MM.1S (cell line): Measurements from ENCODE around the gene GIMAP2.

ENCODE experiments used
- EZH2 ChIP-seq: fragments of 300-600 bp; sonication (generic); optimal IDR thresholded peaks from 2 replicates; pipeline ENCODE3; 2017; ENCODE audit warnings: low read depth, mild to moderate bottlenecking, antibody characterized with exemption, low read length, mixed read lengths
- EZH2phosphoT487 ChIP-seq: fragments of 300-600 bp; sonication (generic); IDR thresholded peaks from 2 replicates; pipeline ENCODE4 v1.6.1; 2018; ENCODE audit warnings: antibody characterized with exemption, low read length
- TF ChIP-seq, protein P1 (sequence below): fragments of 300-600 bp; sonication (generic); IDR thresholded peaks from 2 replicates; pipeline ENCODE4 v1.5.1; 2016; ENCODE audit warnings: antibody characterized with exemption, low read length, mixed read lengths

- TF ChIP-seq, protein P1, sequence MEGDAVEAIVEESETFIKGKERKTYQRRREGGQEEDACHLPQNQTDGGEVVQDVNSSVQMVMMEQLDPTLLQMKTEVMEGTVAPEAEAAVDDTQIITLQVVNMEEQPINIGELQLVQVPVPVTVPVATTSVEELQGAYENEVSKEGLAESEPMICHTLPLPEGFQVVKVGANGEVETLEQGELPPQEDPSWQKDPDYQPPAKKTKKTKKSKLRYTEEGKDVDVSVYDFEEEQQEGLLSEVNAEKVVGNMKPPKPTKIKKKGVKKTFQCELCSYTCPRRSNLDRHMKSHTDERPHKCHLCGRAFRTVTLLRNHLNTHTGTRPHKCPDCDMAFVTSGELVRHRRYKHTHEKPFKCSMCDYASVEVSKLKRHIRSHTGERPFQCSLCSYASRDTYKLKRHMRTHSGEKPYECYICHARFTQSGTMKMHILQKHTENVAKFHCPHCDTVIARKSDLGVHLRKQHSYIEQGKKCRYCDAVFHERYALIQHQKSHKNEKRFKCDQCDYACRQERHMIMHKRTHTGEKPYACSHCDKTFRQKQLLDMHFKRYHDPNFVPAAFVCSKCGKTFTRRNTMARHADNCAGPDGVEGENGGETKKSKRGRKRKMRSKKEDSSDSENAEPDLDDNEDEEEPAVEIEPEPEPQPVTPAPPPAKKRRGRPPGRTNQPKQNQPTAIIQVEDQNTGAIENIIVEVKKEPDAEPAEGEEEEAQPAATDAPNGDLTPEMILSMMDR, result no peak
- no peak for TF ChIP-seq EZH2
- no peak for TF ChIP-seq EZH2phosphoT487
Measured at GRCh38 chr7:150716939-150717338, 31.4 kb downstream of the GIMAP2 start.
